ENCODE results near the gene ID3. TPM values are rescaled to one million over a fixed set of nuclear protein-coding genes. Genes with fewer than 3 reads are reported as not detected.
"Not testable (repeated sequence)": the region's sequence is repeated elsewhere in the genome, so short reads cannot be mapped to it uniquely, and the experiment has no call there.

Gene ID3
- polyA plus RNA-seq, 1 of the 3 experiments (the other 2 are of a cell fraction) = 504 TPM

GRCh38 chr1:23585321-23586022 lies 26.2 kb upstream of the ID3 start:
- ChIA-PET POLR2A (no interaction called here), CTCF (interaction anchor here (0.7 to 2.7 kb wide), 4 partner anchors 8 to 50 kb away, joined by 3 to 11 read pairs (median 4); no protein-coding TSS in a partner anchor)
- no peaks in the 10 kb centered on the region for H3K36me3 ChIP-seq (replicated peaks in 1 of 2; ENCODE audit: control insufficient read depth in 1 of 2, insufficient read depth in 2 of 2, low read length in 1 of 2)
- no peak for DNase-seq
- H3K4me3 ChIP-seq (ENCODE audit: low read depth in 2 of 2, low read length in 1 of 2) = no peak overlapping the region
- H3K4me2 ChIP-seq = peak overlapping the region; percentile 36
- no peaks in the 10 kb centered on the region for H3K9me3 ChIP-seq
- peak overlapping the region in 1 of 2 experiments; percentile 90; a peak in 2 of 4 replicates for H3K27ac ChIP-seq (ENCODE audit: low read depth in 2 of 2, low read length in 1 of 2)
- H3K9me2 ChIP-seq = no peaks in the 10 kb centered on the region
- no peaks in the 10 kb centered on the region for H4K20me1 ChIP-seq (ENCODE audit: insufficient read depth)
- 21% methylated on average over 10 of the region's 10 CpGs for WGBS (ENCODE audit: low lambda C conversion rate)
- peak overlapping the region; percentile 47; the same call in 1 of the 2 replicates for H2AFZ ChIP-seq (ENCODE audit: low read depth)
- peaks cover 25% of the 10 kb centered on the region for H3F3A ChIP-seq (replicated peaks; ENCODE audit: insufficient read depth)
- TF ChIP-seq CTCF (IDR thresholded peaks at IDR 0.05) (no peak), PBX3 (IDR thresholded peaks at IDR 0.05) (peak; percentile 81), FOSL2 (IDR thresholded peaks at IDR 0.05; ENCODE audit: borderline replicate concordance, low read depth) (peak; percentile 81), JUND (IDR thresholded peaks at IDR 0.05) (peak; percentile 83), RAD21 (IDR thresholded peaks at IDR 0.05; ENCODE audit: low read length) (no peak), ZBTB33 (IDR thresholded peaks at IDR 0.05; ENCODE audit: borderline replicate concordance, low read depth) (0 out of 2 replicates have a peak, but pooled peaks have one; percentile 13), TCF12 (IDR thresholded peaks at IDR 0.05) (peak; percentile 83), POLR2AphosphoS5 (IDR thresholded peaks at IDR 0.05; ENCODE audit: low read depth, low read length) (peak; percentile 75; the same call in 1 of the 2 replicates), TEAD4 (IDR thresholded peaks at IDR 0.05; ENCODE audit: borderline replicate concordance, insufficient read depth) (peak; percentile 57; the same call in 1 of the 2 replicates), NFIC (IDR thresholded peaks at IDR 0.05; ENCODE audit: borderline replicate concordance) (peak; percentile 37; the same call in 1 of the 2 replicates), YY1 (IDR thresholded peaks at IDR 0.05; ENCODE audit: low read depth) (peak; percentile 61; the same call in 1 of the 2 replicates), MXI1 (IDR thresholded peaks at IDR 0.05; ENCODE audit: low read depth, low read length) (no peak), EP300 (IDR thresholded peaks at IDR 0.05; ENCODE audit: borderline replicate concordance in 1 of 2, low read depth in 1 of 2, low read length in 1 of 2) (peak in 1 of 2 experiments; percentile 81; a peak in 1 of 4 replicates), TAF1 (IDR thresholded peaks at IDR 0.05; ENCODE audit: borderline replicate concordance, low read depth, low read length) (no peak), MAX (IDR thresholded peaks at IDR 0.05; ENCODE audit: low read depth) (peak; percentile 40; the same call in 1 of the 2 replicates)
- peaks cover 8 to 15% of the 10 kb centered on the region in 2 experiments; a peak in 2 of 4 replicates for H3K4me1 ChIP-seq (ENCODE audit: control insufficient read depth in 1 of 2, insufficient read depth in 2 of 2, low read depth in 1 of 2, low read length in 1 of 2)
- H3K27me3 ChIP-seq (ENCODE audit: insufficient read depth) = no peaks in the 10 kb centered on the region
- peaks cover 7% of the 10 kb centered on the region; the same call in 1 of the 2 replicates for H3K79me2 ChIP-seq (ENCODE audit: insufficient read depth)
- H3K9ac ChIP-seq = peak overlapping the region; percentile 55; the same call in 1 of the 2 replicates

- DNase-seq; H3K79me2 ChIP-seq (ENCODE audit: insufficient read depth); H3K36me3 ChIP-seq (replicated peaks in 1 of 2; ENCODE audit: control insufficient read depth in 1 of 2, insufficient read depth in 2 of 2, low read length in 1 of 2); POLR2A ChIA-PET; H3K4me2 ChIP-seq; H2AFZ ChIP-seq (ENCODE audit: low read depth); H3K9ac ChIP-seq; H3K9me3 ChIP-seq; H3K4me3 ChIP-seq (ENCODE audit: low read depth in 2 of 2, low read length in 1 of 2); H3K9me2 ChIP-seq; H3K27ac ChIP-seq (ENCODE audit: low read depth in 2 of 2, low read length in 1 of 2); H3K27me3 ChIP-seq (ENCODE audit: insufficient read depth); H4K20me1 ChIP-seq (ENCODE audit: insufficient read depth): not testable (repeated sequence)
- peaks cover 30% of the 10 kb centered on the region for H3F3A ChIP-seq (replicated peaks; ENCODE audit: insufficient read depth)
- CTCF ChIA-PET = interaction anchor here (1.7 to 2.7 kb wide), 2 partner anchors 51 to 87 kb away, joined by 4 to 11 read pairs; no protein-coding TSS in a partner anchor
- H3K4me1 ChIP-seq (ENCODE audit: control insufficient read depth in 1 of 2, insufficient read depth in 2 of 2, low read depth in 1 of 2, low read length in 1 of 2) = peaks cover 8 to 17% of the 10 kb centered on the region in 2 experiments; a peak in 2 of 4 replicates
Measured at GRCh38 chr1:23583727-23584126, 24.4 kb upstream of the ID3 start.
